Testis (tissue), 3 donors: ENCODE results near the gene PLBD1. TPM values are rescaled to one million over a fixed set of nuclear protein-coding genes. Genes with fewer than 3 reads are reported as not detected.

Experiments used
- DNase-seq: peaks from one replicate; pipeline ENCODE4 v3.0.0-alpha.2; 2019
- H3K27ac ChIP-seq, 2 donors: fragments of 200-600 bp; sonication (generic); one replicate each; pipeline ENCODE4 v1.5.1; 2019
- H3K27me3 ChIP-seq: fragments of 200-600 bp; sonication (generic); one replicate; pipeline ENCODE4 v1.5.1; 2019
- H3K36me3 ChIP-seq: fragments of 200-600 bp; sonication (generic); one replicate; pipeline ENCODE4 v1.5.1; 2017; ENCODE audit warnings: low read depth; ENCODE audit errors: missing control alignments
- H3K4me1 ChIP-seq: fragments of 200-600 bp; sonication (generic); one replicate; pipeline ENCODE4 v1.5.1; 2019
- H3K4me3 ChIP-seq, 2 donors: fragments of 200-600 bp; sonication (generic); one replicate each; pipeline ENCODE4 v1.5.1; 2017 to 2019
- H3K9me3 ChIP-seq: fragments of 200-600 bp; sonication (generic); one replicate; pipeline ENCODE4 v1.5.1; 2017
- CTCF ChIP-seq, 3 experiments: fragments of 450-650 bp in 2 of 3; fragments of 200-600 bp in 1 of 3; sonication (generic) in 1 of 3; IDR thresholded peaks; one replicate each; pipeline ENCODE4 v1.5.1; 2016 to 2019; ENCODE audit warnings: antibody characterized with exemption in 3 of 3, mild to moderate bottlenecking in 2 of 3, moderate library complexity in 1 of 3
- POLR2A ChIP-seq: fragments of 450-650 bp; IDR thresholded peaks from one replicate; pipeline ENCODE4 v1.6.1; 2017; ENCODE audit warnings: antibody characterized with exemption, mild to moderate bottlenecking, moderate library complexity
- WGBS, 2 donors: methylation state at CpG; one replicate each; pipeline ENCODE4 v1.1.5; 2018; 5-methylcytosine and 5-hydroxymethylcytosine counted together
- intact Hi-C: fragments of 100-400 bp; cut with DNase I; formaldehyde crosslinking; loops from one replicate; pipeline ENCODE4 v1.15.1; 2023; ENCODE audit warnings: low total_unique reads
- polyA plus RNA-seq: library from polyadenylated mRNA; stranded (reverse); fragments of 350-450 nt; fragmentation: Illumina TruSeq; extraction: RNeasy Lipid Tissue Mini Kit (QIAGEN cat#74804); gene quantifications from one replicate; pipeline ENCODE4 v1.2.3, GENCODE V29; 2014; ENCODE audit warnings: low read depth, low replicate concordance; ENCODE audit not compliant: insufficient read depth
- total RNA-seq, 2 donors: library from RNA; depleted of rRNA; stranded (reverse); fragments of >200 nt; gene quantifications; one replicate each; pipeline ENCODE4 v1.2.3, GENCODE V29; 2016

Gene PLBD1
- total and polyA plus RNA-seq, 3 donors from 2014 or later, result 9.3 to 18.5 (median 10.7) TPM

DNA sequence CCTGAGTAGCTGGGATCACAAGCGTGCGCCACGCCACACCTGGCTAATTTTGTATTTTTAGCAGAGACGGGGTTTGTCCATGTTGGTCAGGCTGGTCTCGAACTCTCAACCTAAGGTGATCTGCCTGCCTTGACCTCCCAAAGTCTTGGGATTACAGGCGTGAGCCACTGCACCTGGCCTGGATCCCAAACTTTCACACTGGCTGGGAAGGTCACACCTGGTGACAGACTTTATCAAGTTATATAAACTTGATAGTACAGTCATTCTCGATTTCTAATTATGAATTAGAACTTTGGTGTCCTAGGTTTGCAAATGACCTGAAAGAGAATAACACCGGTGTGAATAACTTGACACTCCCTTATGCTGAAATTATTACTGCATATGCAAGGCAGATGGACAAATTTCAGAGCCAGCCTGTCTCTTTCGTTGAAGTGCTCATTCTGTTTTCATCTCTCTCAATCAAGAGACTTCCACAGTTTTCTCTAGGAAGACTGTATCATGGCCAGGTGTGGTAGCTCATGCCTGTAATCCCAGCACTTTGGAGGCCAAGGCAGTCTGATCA is 5.9 kb downstream of the PLBD1 start:
- H3K4me3 ChIP-seq, result no peak overlapping the region
- no peaks in the 10 kb centered on the region for H3K36me3 ChIP-seq
- no peaks in the 10 kb centered on the region for H3K4me1 ChIP-seq
- H3K9me3 ChIP-seq, result no peaks in the 10 kb centered on the region
- no peak overlapping the region for H3K27ac ChIP-seq
- no peak for DNase-seq
- TF ChIP-seq POLR2A (no peak), CTCF (IDR thresholded peaks at IDR 0.05) (no peak)
- H3K27me3 ChIP-seq, result no peaks in the 10 kb centered on the region
- WGBS, 2 donors, result 95 to 96% methylated on average over 9 of the region's 9 CpGs
- intact Hi-C loops, result no loop called here

DNA sequence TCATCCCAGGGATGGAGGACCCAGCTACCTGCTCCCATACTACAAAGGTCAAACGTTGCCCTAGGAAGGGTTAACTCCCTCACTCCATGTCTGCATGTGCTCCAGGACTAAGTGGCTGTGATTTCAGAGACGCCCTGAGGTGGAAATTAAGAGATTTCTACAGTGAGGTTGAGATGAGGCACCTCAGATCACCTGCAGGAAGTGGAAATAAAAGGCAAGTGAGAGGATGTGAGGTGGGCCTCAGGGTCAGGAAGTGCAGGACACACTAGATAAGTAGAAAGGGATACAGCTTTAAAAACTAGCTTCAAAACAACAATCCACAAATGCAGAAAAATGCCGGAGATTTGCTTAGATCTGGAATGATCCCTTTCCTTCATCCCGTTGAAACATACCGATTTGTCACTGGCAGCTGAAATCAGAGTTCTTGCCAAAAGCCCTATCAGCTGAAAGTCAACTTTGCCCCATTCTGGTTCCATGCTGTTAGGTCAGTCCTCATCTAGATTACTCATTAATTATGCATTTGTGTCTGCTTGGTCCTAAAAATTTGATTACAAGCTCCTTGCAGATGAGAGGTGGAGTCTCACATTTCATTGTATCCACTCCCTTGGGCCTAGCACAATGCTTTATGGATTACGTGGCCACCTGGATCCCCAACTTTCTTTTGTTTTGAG is 6.6 kb downstream of the PLBD1 start:
- no peak for DNase-seq
- intact Hi-C loops, result no loop called here
- no peak overlapping the region for H3K27ac ChIP-seq

GRCh38 chr12:14558473-14558959 is 9.2 kb downstream of the PLBD1 start:
- Histone ChIP-seq H3K27ac (no peak overlapping the region), H3K27me3 (no peaks in the 10 kb centered on the region), H3K9me3 (no peaks in the 10 kb centered on the region), H3K4me1 (peaks cover 5% of the 10 kb centered on the region), H3K36me3 (no peaks in the 10 kb centered on the region), H3K4me3 (no peak overlapping the region)
- WGBS, 2 donors, result 61 to 65% methylated on average over 4 of the region's 4 CpGs
- TF ChIP-seq CTCF (IDR thresholded peaks at IDR 0.05), result no peak
- no peak for TF ChIP-seq POLR2A
- intact Hi-C loops, result no loop called here
- no peak for DNase-seq

More for the DNA sequence above, 6.6 kb downstream of the PLBD1 start:
- Histone ChIP-seq H3K36me3 (no peaks in the 10 kb centered on the region), H3K4me3 (no peak overlapping the region), H3K9me3 (no peaks in the 10 kb centered on the region), H3K27me3 (no peaks in the 10 kb centered on the region), H3K4me1 (no peaks in the 10 kb centered on the region)
- TF ChIP-seq CTCF (IDR thresholded peaks at IDR 0.05), result no peak
- TF ChIP-seq POLR2A, result no peak
- WGBS, 2 donors, result 78 to 82% methylated on average over 6 of the region's 6 CpGs

GRCh38 chr12:14557966-14558365 is 9.7 kb downstream of the PLBD1 start:
- intact Hi-C loops, result no loop called here
- Histone ChIP-seq H3K4me1 (peaks cover 5% of the 10 kb centered on the region), H3K9me3 (no peaks in the 10 kb centered on the region), H3K27ac (no peak overlapping the region), H3K4me3 (no peak overlapping the region), H3K36me3 (no peaks in the 10 kb centered on the region), H3K27me3 (no peaks in the 10 kb centered on the region)
- 83 to 94% methylated on average over 7 to 8 of the region's 8 CpGs for WGBS, 2 donors
- DNase-seq, result no peak
- TF ChIP-seq CTCF (IDR thresholded peaks at IDR 0.05) (no peak), POLR2A (no peak)
